ENCODE results near the gene EXOC5.

Gene EXOC5, protein sequence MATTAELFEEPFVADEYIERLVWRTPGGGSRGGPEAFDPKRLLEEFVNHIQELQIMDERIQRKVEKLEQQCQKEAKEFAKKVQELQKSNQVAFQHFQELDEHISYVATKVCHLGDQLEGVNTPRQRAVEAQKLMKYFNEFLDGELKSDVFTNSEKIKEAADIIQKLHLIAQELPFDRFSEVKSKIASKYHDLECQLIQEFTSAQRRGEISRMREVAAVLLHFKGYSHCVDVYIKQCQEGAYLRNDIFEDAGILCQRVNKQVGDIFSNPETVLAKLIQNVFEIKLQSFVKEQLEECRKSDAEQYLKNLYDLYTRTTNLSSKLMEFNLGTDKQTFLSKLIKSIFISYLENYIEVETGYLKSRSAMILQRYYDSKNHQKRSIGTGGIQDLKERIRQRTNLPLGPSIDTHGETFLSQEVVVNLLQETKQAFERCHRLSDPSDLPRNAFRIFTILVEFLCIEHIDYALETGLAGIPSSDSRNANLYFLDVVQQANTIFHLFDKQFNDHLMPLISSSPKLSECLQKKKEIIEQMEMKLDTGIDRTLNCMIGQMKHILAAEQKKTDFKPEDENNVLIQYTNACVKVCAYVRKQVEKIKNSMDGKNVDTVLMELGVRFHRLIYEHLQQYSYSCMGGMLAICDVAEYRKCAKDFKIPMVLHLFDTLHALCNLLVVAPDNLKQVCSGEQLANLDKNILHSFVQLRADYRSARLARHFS

DNA sequence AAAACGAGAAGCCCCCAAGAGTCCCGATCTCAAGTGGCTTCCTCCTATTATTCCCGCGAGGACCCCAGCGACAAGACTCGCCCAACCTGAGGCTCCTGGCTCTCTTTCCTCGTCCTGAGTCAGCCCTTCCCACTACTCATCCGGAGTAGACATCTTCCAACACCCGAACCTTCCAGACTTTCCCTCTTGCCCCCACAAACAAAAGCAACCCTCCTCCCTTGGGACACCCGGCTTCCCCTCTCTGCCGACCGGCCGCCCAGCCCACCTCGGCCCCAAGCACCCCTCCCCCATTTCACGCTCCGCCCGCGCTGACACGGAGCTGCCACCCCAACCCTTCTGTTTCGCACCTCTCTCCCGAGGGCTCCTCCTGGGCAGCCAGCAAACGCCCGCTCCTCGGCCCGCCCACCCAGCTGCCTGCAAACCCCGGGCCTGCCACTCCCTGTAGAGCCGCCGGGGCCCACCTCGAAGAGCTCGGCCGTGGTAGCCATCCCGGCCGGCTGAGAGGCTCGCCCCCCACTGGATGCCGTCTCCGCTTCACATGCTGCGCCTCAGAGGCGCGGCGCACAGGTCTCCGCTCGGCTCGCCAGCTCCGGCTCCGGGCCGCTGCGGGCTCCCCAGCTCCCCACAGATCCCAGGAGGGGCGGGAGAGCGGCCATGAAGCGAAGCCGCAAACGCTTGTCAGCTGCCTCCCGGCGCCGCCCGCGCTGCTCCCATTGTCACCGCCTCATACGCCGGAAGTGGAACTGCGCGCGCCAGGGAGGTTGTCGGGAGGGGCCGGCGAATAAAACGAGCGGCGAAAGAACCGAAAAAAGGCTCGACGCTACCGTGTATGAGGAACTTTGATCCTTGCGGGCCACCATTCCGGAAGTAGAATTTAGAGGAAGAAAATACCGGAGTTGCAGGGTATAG lies at the start of gene EXOC5, which contains the start of gene AP5M1:
Gene EXOC5 (minus strand): TSS at position 745 of the 909 bp plus-strand sequence. CDS start 257 bp downstream, at position 488.
Gene AP5M1 (plus strand): TSS at position 811 of the 909 bp plus-strand sequence. CDS start 344 bp downstream, outside the sequence.
- Mint-ChIP-seq H3K27me3 (no peaks in the 10 kb centered on the region), H3K27ac (peak within 1 kb of the TSS; percentile 100), H3K9me3 (no peaks in the 10 kb centered on the region), H3K36me3 (peaks cover 12% of the 10 kb centered on the region), H3K4me3 (peak within 1 kb of the TSS; percentile 99), H3K4me1 (peaks cover 74% of the 10 kb centered on the region)

DNA sequence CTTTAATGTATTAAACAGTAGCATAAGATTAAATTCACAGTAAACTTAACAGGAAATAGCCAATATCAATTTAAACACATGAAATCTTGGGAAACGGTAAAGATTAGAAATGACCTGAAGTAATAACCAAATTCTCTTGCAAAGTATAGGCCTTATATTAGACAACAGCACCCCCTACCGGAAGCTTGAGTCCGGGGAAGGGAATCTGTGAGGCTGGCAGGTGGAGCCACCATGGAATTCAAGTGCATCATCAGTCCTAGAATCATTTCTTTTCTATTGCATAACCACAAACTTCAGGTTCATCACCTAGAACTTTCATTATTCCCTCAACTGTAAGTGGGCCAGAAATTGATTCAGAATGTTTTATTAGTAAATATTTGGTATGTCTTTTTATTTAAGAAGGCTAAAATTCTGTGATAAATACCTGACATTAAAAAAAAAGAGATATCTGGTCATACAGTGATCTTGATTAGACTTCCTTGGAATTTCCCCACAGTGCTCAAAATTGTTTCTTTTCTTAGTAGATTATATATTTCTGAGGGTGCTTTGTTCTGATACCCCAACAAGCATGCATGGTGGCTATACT lies 48.6 kb upstream of the EXOC5 start:
- Mint-ChIP-seq H3K27ac (no peak overlapping the region), H3K27me3 (peaks cover 4% of the 10 kb centered on the region), H3K4me1 (peaks cover 8% of the 10 kb centered on the region), H3K36me3 (no peaks in the 10 kb centered on the region), H3K9me3 (no peaks in the 10 kb centered on the region), H3K4me3 (no peak overlapping the region)

DNA sequence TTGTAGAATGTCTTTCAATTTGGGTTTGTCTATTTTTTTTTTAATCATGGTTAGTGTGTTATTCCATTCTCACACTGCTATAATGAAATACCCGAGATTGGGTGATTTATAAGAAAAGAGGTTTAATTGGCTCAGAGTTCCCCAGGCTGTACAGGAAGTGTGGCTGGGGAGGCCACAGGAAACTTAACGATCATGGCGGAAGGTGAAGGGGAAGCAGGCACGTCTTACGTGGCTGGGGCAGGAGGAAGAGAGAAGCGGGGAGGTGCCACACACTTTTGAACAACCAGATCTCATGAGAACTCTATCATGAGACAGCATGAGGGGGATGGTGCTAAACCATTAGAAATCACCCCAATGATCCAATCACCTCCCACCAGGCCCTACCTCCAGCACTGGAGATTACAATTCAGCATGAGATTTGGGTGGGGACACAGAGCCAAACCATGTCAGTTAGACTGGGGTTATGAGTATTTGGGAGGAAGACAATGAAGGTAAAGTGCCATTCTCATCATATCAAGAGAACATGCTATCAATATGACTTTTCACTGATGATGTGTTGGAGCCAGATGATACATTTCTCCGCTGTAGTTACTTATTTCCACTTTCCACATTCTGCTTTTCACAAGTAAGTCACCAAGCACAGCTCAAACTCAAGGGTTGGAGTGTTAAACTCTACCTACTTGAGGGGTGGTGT lies 45.8 kb upstream of the EXOC5 start:
- H3K9me3 Mint-ChIP-seq, result no peaks in the 10 kb centered on the region
- H3K36me3 Mint-ChIP-seq, result no peaks in the 10 kb centered on the region
- peaks cover 8% of the 10 kb centered on the region for H3K4me1 Mint-ChIP-seq
- H3K27me3 Mint-ChIP-seq, result peaks cover 4% of the 10 kb centered on the region
- no peak overlapping the region for H3K4me3 Mint-ChIP-seq
- no peak overlapping the region for H3K27ac Mint-ChIP-seq

DNA sequence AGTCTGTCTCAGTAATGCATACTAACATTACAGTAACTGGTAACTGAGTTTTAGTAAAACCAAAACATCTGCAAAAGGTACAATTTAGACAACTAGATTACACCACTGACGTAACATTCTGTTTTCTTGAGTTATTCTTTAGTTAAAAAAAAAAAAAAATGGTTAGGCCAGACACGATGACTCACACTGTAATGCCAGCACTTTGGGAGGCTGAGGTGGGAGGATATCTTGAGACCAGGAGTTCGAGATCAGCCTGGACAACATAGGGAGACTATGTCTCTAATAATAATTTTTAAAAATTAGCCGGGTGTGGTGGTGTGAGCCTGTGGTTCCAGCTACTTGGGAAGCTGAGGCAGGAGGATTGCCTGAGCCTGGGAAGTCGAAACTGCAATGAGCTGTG lies 34.2 kb upstream of the EXOC5 start:
- H3K27me3 Mint-ChIP-seq, result peaks cover 8% of the 10 kb centered on the region
- H3K36me3 Mint-ChIP-seq, result no peaks in the 10 kb centered on the region
- no peaks in the 10 kb centered on the region for H3K4me1 Mint-ChIP-seq
- H3K4me3 Mint-ChIP-seq, result no peak overlapping the region
- no peak overlapping the region for H3K27ac Mint-ChIP-seq
- H3K9me3 Mint-ChIP-seq, result no peaks in the 10 kb centered on the region

DNA sequence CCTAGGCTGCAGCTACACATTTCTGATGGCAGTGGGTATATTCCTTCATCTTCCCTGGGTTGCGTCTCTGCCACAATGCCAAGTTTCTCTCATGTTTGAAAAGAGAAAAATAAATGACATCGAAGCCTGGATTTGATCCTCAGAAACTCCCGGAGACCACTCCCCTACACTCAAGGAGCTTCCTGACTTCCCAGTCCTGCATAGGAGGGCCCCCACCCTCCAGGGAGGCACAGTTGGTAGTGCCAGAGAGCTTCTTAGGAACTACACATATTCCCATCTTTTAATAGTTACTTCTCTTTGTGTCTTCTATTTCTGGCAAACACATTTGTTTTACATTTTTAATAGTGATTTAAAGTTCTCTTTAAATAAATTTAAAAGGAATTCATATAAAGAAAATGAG lies 30.8 kb upstream of the EXOC5 start:
- H3K4me3 Mint-ChIP-seq, result no peak overlapping the region
- H3K9me3 Mint-ChIP-seq, result no peaks in the 10 kb centered on the region
- H3K36me3 Mint-ChIP-seq, result no peaks in the 10 kb centered on the region
- peaks cover 2% of the 10 kb centered on the region for H3K27me3 Mint-ChIP-seq
- no peak overlapping the region for H3K27ac Mint-ChIP-seq
- no peaks in the 10 kb centered on the region for H3K4me1 Mint-ChIP-seq

DNA sequence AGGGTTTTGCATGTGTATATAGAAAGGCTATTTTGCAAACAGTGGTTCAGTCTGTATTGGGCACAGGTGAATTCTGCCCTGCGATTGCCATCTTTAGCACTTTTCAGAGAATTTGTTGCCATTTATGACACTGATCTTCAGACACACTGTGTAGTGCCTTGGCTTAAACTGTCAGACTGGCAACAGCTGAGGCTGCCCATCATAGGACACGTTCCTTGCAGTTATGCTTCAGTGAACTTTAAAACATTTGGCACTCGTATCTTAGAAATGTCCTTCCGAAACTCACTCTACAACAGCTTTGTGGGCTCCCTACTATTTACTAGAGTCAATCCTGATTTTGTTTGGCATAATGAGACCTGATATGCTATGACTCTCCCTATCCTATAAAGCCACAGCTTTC lies 29.1 kb upstream of the EXOC5 start:
- Mint-ChIP-seq H3K4me3 (no peak overlapping the region), H3K9me3 (no peaks in the 10 kb centered on the region)

DNA sequence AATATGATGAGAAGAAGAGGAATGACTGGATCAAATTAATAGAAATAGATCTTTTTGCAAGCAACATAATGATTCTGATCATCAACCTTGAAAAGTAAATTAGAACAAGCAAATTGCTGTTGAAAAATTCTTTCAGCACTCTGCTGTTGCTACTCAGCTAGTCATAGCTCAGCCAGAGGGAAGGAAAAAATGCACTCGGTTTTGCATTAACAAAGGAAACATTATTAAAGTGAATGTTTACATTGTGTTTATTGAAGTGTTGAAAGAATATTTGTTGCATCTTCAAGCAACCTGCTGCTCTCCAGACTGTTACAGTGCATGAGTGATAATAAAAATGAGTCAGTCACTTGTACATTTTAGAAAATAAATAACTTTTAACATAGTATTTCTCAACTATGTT lies 26.5 kb upstream of the EXOC5 start:
- no peaks in the 10 kb centered on the region for H3K27me3 Mint-ChIP-seq
- no peak overlapping the region for H3K27ac Mint-ChIP-seq
- H3K9me3 Mint-ChIP-seq, result no peaks in the 10 kb centered on the region
- no peaks in the 10 kb centered on the region for H3K4me1 Mint-ChIP-seq
- no peak overlapping the region for H3K4me3 Mint-ChIP-seq
- no peaks in the 10 kb centered on the region for H3K36me3 Mint-ChIP-seq

More for the DNA sequence above, 29.1 kb upstream of the EXOC5 start:
- Mint-ChIP-seq H3K27ac (no peak overlapping the region), H3K4me1 (no peaks in the 10 kb centered on the region), H3K36me3 (no peaks in the 10 kb centered on the region), H3K27me3 (no peaks in the 10 kb centered on the region)

DNA sequence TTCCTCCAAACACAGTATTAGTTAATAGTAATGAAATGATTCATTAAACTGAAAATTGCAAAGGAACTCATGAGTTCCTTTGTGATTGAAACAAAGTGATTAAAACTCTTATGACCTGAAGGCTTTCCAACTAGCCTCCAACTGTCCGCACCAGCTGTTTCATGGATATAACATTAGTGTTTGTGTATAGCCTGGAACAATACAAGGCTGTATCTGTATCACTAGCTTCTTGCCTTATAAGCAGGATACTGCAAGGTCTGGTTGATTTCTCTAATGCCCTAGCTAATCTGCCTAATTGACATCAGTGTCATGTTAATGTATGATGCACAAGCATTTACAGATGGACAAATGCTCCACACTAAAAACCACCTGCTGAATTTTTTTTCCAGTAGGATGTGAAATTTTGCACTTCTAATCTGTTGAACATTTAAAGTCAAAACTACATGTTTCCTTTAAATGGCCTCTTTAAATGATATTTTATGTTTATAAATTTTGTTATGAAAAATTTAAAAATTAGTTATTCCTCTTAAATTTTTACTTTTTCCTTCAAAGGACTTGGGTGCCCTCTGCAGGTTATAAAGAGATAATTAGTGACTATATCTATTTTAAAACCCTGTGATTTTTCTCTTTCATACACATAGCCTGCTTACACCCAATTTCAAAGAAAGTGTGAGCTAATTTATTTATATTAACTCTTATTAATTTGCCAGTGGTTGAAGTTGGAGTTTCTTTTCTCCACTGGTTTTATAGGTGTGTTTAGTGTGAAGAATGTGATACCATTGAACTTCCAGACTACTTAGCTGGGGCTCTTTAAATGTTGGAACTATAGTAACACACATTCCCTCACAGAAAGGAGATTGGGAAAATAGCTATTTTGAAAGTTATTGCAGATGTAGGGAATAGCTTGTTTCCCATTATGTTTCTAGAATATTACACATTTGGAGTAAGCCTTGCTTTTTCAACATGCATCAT lies 25.4 kb upstream of the EXOC5 start:
- no peak overlapping the region for H3K4me3 Mint-ChIP-seq
- no peak overlapping the region for H3K27ac Mint-ChIP-seq
- H3K9me3 Mint-ChIP-seq, result no peaks in the 10 kb centered on the region
- H3K4me1 Mint-ChIP-seq, result no peaks in the 10 kb centered on the region
- H3K36me3 Mint-ChIP-seq, result peaks cover 1% of the 10 kb centered on the region
- no peaks in the 10 kb centered on the region for H3K27me3 Mint-ChIP-seq

DNA sequence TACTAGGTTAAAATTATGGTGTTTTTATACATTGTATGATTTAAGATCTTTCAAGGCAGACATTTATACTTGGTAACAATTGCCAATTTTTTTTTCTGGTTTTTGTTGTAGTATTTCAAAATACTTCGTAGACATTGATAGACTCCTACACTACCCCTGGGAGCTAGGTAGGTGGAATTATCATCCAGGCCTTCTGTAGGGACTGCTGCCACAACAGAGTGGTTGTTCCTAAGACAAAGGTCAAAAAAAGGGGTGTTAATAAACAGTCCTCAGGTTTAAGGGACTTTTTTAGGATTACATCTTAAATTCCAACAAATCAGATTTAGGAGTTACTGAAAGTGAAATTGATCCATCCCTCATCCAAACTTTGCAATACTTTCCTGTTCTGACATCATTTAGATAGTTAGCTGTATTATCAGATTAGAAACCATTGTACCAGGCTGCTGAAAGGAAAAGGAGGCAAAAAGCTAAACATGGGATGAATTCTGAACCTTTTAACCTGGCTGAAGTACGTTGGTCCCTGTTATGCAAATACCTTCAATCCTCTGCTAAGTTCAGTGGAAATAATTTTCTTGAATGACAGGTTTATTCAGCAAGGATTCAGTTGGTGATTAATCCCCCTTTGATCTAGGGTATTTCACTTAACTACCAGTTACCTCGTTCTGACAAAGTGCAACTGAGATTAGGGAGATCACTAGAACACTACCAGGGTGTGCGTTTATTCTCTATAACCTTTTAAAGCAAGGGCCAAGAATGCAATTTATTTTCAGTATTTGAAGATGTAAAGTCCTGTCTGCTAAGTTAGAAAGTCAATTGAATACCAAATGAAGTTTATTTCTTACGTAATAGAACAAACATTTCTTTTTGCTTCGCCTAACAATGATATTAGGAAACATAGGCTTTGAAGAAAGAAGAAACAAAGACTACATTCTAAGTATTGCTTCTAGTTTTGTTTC lies 23.3 kb upstream of the EXOC5 start:
- no peak overlapping the region for H3K4me3 Mint-ChIP-seq
- H3K27me3 Mint-ChIP-seq, result no peaks in the 10 kb centered on the region
- H3K9me3 Mint-ChIP-seq, result no peaks in the 10 kb centered on the region
- peaks cover 1% of the 10 kb centered on the region for H3K36me3 Mint-ChIP-seq
- H3K27ac Mint-ChIP-seq, result no peak overlapping the region
- no peaks in the 10 kb centered on the region for H3K4me1 Mint-ChIP-seq

DNA sequence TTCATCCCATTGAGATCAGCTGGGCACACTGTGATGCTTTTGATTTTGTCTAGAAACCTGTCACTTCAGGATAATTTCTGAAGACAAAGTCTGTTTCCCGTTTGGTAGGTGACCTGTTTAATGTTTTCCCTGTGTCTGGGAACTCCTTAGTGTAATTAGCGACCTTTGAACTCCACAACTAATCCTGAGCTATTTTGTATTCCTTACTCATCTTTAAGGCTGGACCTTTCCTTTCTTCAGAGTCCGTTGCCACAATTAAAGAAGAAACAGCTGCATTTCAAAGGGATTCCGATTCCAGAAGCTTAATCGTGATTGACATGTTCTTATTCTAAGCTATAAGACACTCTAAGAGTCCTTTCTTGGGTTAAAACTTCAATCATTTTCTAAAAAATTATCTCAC lies 22.0 kb upstream of the EXOC5 start:
- Mint-ChIP-seq H3K4me3 (no peak overlapping the region), H3K27me3 (no peaks in the 10 kb centered on the region), H3K9me3 (no peaks in the 10 kb centered on the region), H3K4me1 (no peaks in the 10 kb centered on the region), H3K27ac (no peak overlapping the region), H3K36me3 (peaks cover 1% of the 10 kb centered on the region)

DNA sequence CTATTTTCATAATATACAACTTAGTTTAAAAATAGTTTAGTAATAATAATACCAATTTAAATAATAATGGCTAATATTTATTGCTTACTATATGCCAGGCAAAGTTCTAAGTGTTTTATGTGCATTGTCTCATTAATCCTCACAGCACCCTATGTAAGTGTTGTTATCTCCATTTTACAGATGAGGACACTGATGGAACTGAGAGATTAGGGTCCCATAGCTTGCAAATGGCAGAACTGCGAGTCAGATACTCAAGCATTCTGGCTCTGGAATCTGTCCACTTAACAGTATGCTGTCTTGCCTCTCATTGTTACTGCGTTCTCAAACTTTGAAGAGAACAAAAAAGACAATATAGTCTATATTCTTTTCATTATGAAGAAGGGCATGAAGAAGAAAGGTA lies 19.0 kb upstream of the EXOC5 start:
- H3K9me3 Mint-ChIP-seq, result no peaks in the 10 kb centered on the region
- H3K27me3 Mint-ChIP-seq, result no peaks in the 10 kb centered on the region

DNA sequence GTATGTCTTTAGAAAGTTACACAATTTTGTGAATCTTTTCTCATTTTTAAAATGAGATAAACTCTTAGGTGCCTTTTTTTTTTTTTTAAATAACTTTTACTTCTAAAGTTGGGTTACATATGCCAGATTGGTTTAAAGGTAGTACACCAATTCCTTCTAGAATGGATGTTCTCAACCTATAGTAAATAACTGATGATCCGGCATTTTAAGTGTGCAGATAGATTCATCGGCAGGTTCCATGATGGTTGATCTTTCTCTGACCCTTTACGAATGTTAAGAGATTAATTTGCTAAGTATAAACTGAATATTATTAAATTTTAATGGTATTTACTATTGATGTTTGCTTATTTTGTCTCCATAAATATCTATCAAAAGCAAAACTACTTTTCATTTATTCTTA lies 8.4 kb upstream of the EXOC5 start:
- peaks cover 9% of the 10 kb centered on the region for H3K36me3 Mint-ChIP-seq
- peaks cover 35% of the 10 kb centered on the region for H3K4me1 Mint-ChIP-seq
- no peaks in the 10 kb centered on the region for H3K9me3 Mint-ChIP-seq
- H3K27ac Mint-ChIP-seq, result no peak overlapping the region
- H3K4me3 Mint-ChIP-seq, result no peak overlapping the region
- no peaks in the 10 kb centered on the region for H3K27me3 Mint-ChIP-seq

More for the DNA sequence above, 19.0 kb upstream of the EXOC5 start:
- Mint-ChIP-seq H3K36me3 (peaks cover 10% of the 10 kb centered on the region), H3K4me1 (no peaks in the 10 kb centered on the region), H3K4me3 (no peak overlapping the region), H3K27ac (no peak overlapping the region)

Measured in activated naive CD4-positive, alpha-beta T cell treated with anti-CD3 and anti-CD28 coated beads, Interleukin-2, amount 50 U/mL, for 24 hours (primary cell).